HG03521 (cell line): ENCODE results near the gene AHCYL2.
"Not testable (repeated sequence)": the region's sequence is repeated elsewhere in the genome, so short reads cannot be mapped to it uniquely, and the experiment has no call there.

Experiments used
- ATAC-seq: cut with Tn5 transposase; IDR thresholded peaks from one replicate; pipeline ENCODE4 v1.9.1; 2021; ENCODE audit warnings: mild to moderate bottlenecking, moderate library complexity; ENCODE audit not compliant: unreplicated experiment

AHCYL2 gene

GRCh38 chr7:129405527-129405926 is 180.7 kb downstream of the AHCYL2 start:
- ATAC-seq: no peak

DNA sequence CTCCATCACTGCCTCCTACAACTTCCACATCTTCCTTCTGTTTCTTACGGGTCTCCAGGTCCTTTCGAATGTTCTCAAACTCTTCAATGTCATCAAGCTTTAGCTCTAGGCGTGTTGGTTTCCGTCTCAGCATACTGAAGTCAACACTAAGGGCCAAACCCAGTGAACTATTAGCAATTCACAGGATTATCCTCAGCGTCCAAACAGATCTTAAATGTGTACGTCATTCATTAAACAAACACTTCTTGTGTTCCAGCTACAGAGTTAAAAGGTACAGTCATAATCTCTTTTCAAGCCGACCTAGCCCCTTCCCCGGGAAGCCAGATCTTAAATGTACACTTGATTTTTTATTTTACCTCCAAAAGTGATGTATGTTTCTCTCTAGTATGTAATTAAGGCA is 185.4 kb downstream of the AHCYL2 start:
- not testable (repeated sequence) for ATAC-seq

GRCh38 chr7:129412501-129412900 is 187.7 kb downstream of the AHCYL2 start:
- ATAC-seq: no peak

GRCh38 chr7:129417073-129417472 is 192.2 kb downstream of the AHCYL2 start:
- no peak for ATAC-seq

DNA sequence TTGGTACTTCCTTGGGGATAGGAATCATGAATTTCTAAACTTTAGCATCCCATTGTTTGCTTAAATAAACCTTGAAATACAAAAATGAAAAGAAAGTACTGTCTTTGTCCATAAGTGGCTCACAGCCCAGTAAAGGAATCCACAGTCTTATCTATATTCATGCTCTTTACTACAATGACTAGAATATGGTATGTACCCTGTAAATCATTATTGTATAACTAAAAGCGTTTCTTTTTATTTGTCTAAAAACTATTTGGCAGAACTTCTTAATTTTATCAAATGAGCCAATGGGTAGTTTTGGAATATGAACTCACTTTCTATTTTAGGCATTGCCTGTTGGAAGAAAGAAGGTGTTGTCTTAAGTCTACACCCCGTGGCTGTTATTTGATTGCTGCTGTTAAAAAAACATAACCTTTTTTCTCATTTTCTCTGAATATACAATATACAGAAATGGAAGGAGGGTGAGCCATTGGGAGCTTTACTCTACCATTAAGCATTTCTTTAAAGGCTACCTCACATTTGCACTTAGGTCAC is 197.0 kb downstream of the AHCYL2 start:
- ATAC-seq: no peak

GRCh38 chr7:129422727-129423126 is 197.9 kb downstream of the AHCYL2 start:
- ATAC-seq: no peak

DNA sequence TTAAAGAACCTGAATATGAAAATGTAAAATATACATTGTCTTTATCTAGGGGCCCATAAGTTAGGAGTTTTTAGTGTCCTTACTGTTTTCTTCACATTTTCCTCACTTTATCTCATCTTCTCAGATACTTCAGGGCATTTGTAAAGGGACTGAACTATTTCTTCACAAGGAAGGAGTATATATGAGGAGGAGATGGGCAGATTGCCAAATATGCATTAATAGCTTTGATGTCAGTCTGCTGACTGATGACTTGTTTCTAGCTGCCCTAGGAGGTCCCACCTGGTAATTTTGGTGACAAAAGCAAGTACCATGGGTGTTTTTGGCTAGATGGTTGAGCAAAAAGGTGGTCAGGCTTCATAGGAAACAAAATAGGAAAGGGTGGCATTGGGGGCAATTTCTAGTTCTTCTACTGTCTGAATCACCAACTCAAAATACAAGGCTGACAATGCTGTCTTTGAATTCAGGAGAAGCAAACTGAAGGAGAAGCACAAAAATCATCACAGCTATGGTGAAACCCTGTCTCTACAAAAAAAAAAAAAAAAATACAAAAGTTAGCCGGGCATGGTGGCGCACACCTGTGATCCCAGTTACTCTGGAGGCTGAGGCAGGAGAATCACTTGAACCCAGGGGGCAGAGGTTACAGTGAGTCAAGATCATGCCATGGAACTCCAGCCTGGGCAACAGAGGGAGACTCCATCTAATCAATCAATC is 199.0 kb downstream of the AHCYL2 start:
- no peak for ATAC-seq

DNA sequence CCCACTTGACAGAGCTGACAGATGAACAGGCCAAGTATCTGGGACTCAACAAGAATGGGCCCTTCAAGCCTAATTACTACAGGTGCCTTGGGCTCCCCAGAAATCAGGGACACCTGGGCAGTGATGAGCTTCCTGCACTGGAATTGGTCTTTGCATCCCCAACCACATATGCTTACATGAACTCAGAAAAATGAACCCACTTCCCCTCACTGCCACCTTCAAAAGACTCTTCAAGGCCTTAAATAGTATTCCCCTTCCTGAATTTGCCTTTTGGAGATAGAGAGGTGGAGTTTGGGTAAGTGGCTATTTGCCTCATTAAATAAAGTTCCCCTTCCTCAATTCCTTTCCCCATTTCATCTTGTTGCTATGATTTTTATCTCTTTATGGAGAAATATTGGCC is 201.7 kb downstream of the AHCYL2 start:
- no peak for ATAC-seq

DNA sequence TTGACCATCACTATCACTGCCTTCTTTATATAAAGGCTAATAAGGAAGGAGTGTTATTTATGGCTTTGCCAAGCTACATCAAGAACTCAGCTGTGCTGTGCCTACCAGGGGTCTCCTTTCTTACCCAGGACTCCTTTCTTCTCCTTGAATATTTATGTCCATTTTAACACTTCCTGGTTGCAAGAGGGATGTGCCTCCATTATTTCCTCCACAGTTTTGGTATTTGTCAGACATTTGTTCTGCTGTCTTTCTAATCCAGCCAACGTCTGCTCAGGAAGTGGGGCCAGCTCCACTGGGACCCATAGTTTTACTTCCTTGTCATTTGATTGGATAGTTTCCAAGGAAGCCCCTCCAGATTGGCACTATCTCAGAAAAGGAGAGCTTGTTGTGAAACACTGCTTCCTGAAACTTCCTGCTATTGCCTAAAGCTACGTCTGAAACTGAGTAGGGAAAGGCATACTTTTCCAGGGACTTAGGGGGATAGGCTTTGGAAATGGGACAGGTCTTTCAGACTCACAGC is 202.8 kb downstream of the AHCYL2 start:
- ATAC-seq: no peak

- no peak for ATAC-seq
Observed at GRCh38 chr7:129431911-129432643, 207.2 kb downstream of the AHCYL2 start.

DNA sequence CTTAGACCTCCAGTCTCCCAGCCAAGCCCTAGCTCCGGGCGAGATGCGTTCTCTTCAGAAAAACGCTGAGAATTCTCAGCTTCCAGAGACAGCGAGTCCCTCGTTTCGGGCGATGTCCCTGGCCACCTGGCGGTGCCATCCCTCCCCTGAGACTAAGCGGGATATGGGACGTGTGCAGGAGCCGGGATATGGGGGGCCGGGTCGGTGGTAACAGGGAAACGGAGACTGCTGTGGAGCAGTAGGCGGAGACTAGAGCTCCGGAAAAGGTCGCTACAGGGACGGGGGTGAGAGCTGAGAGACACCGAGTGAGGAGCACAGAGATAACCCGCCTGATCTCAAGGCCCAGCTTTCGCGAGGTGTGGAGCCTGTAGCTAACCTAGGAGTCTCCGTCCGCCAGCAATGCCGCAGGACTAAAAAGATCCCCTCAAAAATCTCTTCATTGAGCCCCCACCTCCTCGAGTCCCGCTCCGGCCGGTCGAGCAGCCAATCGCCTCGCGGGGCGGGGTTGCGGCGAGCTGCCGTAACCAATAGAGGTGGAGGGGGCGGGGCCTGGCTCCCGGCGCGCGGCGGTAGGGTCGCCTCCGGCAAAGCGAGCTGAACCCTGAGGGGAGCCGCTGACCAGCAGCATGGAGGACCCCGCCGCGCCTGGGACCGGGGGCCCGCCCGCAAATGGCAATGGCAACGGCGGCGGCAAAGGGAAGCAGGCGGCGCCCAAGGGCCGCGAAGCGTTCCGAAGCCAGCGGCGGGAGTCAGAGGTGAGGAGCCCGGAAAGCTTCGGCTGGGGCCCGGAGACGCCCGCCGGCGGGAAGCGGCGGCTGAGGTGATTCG is 209.2 kb downstream of the AHCYL2 start, which contains the start of gene STRIP2:
Gene STRIP2 (plus strand): TSS at position 586 of the 828 bp plus-strand sequence. CDS start 41 bp downstream, at position 627.
- peak; percentile 97 for ATAC-seq

DNA sequence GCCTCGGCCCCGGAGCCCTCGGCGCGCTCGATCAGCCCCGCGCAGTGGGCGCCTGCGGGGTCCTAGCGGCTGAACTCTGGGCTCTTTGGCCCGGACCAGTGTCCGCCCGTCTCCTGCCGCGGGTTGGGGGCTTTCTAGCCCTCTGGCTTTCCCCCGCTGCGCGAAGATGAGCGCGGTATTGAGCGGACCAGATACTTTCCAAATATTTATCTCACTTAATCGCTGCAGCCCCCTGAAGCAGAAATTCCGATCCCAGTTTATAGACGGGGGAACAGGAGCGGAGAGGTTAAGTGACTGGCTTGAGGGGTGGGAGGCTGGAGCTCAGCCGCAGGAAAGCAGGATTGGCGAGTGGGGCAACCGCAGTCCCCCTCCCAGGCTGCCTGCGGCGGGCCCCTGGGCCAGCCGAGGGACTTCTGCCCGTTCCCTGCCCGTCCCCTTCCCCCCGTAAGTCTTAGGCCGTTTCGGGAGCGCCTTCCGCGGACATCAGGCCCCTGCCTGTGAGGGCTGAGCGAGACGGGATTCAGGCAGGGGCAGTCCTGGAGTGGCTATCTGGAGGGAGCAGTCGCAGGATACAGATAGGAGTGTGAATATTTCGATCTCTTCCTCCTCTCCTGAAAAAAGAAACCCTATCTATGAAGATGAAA is 210.0 kb downstream of the AHCYL2 start:
- ATAC-seq: no peak

- ATAC-seq: no peak
Observed at GRCh38 chr7:129435414-129435829, 210.6 kb downstream of the AHCYL2 start.

DNA sequence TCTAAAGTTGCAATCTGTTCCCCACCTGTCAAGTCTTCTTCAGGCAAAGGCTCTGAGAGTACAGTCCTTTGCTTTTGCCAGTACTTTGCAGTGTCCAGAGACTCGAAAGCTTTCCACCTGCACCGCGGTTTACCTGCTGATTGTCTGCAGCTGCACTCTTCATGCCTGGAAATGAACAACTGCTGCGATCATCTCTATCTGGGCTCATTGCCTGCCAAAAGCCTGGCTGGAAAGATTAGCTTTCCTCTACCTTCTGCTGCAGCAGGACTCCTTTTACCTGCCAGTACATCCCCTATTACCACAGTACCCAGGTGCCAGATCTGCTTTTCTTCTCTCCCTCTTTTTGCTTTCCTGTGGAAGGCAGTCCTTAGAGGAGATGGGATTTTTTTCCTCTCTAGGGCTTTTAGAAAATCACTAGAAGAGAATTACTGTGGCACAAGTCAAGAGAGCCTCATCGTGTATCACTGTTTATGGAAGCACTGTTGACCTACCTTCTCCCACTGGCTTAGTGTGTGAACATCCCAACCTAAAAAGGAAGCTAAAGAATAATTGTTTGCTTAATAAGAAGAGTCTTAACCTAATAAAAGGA is 211.6 kb downstream of the AHCYL2 start:
- no peak for ATAC-seq

GRCh38 chr7:129437190-129437589 is 212.4 kb downstream of the AHCYL2 start:
- ATAC-seq: no peak

GRCh38 chr7:129438281-129438838 is 213.5 kb downstream of the AHCYL2 start:
- no peak for ATAC-seq

DNA sequence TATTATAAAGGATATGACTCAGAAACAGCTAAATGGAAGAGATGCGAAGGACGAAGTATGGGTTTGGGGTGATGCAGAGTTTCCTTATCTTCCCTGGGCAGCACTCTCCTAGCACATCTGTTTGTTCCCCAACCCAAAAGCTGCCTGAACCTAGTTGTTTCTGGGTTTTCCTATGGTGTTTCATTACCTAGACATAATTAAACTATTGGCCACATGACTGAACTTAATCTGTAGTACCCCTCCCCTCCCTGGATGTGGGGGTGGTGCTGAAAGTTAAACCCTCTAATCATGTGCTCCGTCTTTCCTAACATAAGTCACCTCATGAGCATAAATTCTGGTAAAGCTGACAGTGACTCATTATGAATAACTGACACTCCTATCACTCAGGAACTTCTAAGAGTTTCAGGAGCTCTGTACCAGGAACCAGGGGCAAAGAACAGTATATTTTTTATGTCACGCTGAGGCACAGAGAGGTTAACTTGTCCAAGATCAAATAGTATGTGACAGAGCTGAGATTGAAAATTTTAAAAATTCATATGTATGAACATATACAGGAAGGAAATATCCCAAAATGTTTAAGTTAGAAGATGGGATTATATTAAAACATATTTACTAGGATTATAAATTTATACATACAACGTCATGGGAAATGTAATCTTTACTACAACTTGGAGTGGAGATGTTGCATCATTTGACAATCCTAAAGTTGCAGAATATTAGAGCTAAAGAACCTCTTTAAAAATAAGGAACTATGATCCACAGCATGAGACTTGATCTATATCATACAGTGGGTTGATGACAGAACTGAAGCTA is 214.2 kb downstream of the AHCYL2 start:
- ATAC-seq: no peak

DNA sequence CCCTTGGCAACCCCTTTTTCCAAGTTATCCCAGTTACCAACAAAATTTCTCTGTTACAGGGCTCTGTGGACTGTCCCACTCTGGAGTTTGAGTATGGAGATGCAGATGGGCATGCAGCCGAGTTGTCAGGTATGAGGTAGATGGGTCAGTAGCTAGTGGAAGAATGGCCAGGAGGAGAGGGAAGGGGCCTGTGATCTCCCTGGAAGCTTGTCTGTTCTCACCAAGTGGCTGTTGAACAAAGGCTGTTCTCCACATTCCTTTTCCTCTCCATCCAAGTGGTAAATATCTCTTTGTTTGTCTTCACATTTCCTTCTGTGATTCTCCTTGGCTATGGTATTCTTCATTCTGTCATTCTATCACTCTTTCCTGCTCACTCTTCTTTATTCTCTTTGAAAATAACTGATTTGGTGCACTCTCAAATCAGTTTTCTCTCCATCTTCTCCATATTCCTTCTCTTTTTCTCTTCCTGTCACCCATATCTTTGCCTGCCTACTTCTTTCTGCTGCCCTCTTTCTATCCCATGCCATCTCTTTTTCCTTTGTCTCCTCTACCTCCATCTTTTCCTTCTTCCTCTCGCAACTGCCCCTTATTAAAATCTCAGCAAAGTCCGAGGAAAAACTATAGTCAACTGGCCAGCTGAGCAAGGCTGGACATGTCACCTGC is 215.3 kb downstream of the AHCYL2 start:
- ATAC-seq: no peak
